HL-60 (cell line): ENCODE data around the gene EIF2S1.
A peak's percentile ranks its signal among the peaks of the same experiment; 100 is the strongest.

Source experiments
- DNase-seq, 2 experiments: peaks; one replicate each; pipeline ENCODE4 v3.0.0-alpha.2; 2010 to 2020; ENCODE audit warnings: low read depth in 1 of 2, low spot score in 1 of 2
- H3K27ac ChIP-seq: fragments of 250-450 bp; sonication (Bioruptor Pico); replicated peaks from 2 replicates; pipeline ENCODE4 v1.5.1; 2020; ENCODE audit warnings: mild to moderate bottlenecking, moderate library complexity
- H3K27me3 ChIP-seq: fragments of 250-450 bp; sonication (Bioruptor Pico); 2 replicates; pipeline ENCODE4 v1.5.1; 2021; ENCODE audit warnings: mild to moderate bottlenecking, moderate library complexity; ENCODE audit not compliant: insufficient read depth, poor library complexity, severe bottlenecking
- H3K4me3 ChIP-seq: replicated peaks from 2 replicates; pipeline ENCODE4 v1.5.1; 2011; ENCODE audit warnings: mild to moderate bottlenecking, control low read depth, low read length; ENCODE audit not compliant: insufficient read depth
- CTCF ChIP-seq: IDR thresholded peaks from one replicate; pipeline ENCODE4 v1.5.1; 2011; ENCODE audit warnings: low read length, control low read depth, inconsistent platforms; ENCODE audit not compliant: insufficient read depth
- GABPA ChIP-seq: IDR thresholded peaks from 2 replicates; pipeline ENCODE4 v1.6.1; 2012; ENCODE audit warnings: low read depth
- POLR2AphosphoS5 ChIP-seq: IDR thresholded peaks from 2 replicates; pipeline ENCODE4 v1.6.1; 2012; ENCODE audit warnings: low read depth
- REST ChIP-seq: IDR thresholded peaks from 2 replicates; pipeline ENCODE4 v1.6.1; 2012; ENCODE audit warnings: low read depth; ENCODE audit not compliant: insufficient replicate concordance
- SPI1 ChIP-seq: IDR thresholded peaks from 2 replicates; pipeline ENCODE4 v1.6.1; 2012; ENCODE audit warnings: low read depth, mild to moderate bottlenecking, borderline replicate concordance
- long read RNA-seq: library from polyadenylated mRNA; unstranded; transcript quantifications from one replicate; pipeline ENCODE4 v2.0.0, GENCODE V29; 2020

Gene EIF2S1
- long read RNA-seq, full-length matches to known transcripts = 440 of 456 reads
- long read RNA-seq, partial matches to known transcripts = 1 of 456 reads
- long read RNA-seq, other reads (novel, unspliced or antisense) = 15 of 456 reads

GRCh38 chr14:67359775-67360469 lies at the start of gene EIF2S1, which contains the start of gene ATP6V1D:
Gene EIF2S1 (plus strand): TSS chr14:67360328. CDS start chr14:67364768, 4,440 bp downstream.
Gene ATP6V1D (minus strand): TSS chr14:67359804. CDS start chr14:67359698, 106 bp downstream.
- Histone ChIP-seq H3K27ac (peak within 1 kb of the TSS; percentile 99), H3K4me3 (peak within 1 kb of the TSS; percentile 81), H3K27me3 (no peaks in the 10 kb centered on the region)
- TF ChIP-seq SPI1 (peak; percentile 74; the same call in 1 of the 2 replicates), CTCF (peak; percentile 35), GABPA (peak; percentile 85), POLR2AphosphoS5 (peak; percentile 62; the same call in 1 of the 2 replicates), REST (no peak)
- DNase-seq = peak; percentile 91 to 96

- H3K27me3 ChIP-seq = no peaks in the 10 kb centered on the region
- no peak for DNase-seq
- TF ChIP-seq SPI1 = no peak
- TF ChIP-seq GABPA = no peak
- TF ChIP-seq REST = no peak
- no peak for TF ChIP-seq POLR2AphosphoS5
- TF ChIP-seq CTCF = no peak
- no peak overlapping the region for H3K4me3 ChIP-seq
- no peak overlapping the region for H3K27ac ChIP-seq
Observed at GRCh38 chr14:67311868-67312267, 48.3 kb upstream of the EIF2S1 start.

- H3K27me3 ChIP-seq = no peaks in the 10 kb centered on the region
- no peak for DNase-seq
- H3K4me3 ChIP-seq = no peak overlapping the region
- H3K27ac ChIP-seq = no peak overlapping the region
- TF ChIP-seq GABPA = no peak
Observed at GRCh38 chr14:67313153-67313552, 47.0 kb upstream of the EIF2S1 start.

- no peak for DNase-seq
- Histone ChIP-seq H3K27me3 (no peaks in the 10 kb centered on the region), H3K4me3 (no peak overlapping the region), H3K27ac (no peak overlapping the region)
- TF ChIP-seq REST (no peak), POLR2AphosphoS5 (no peak), GABPA (no peak), CTCF (no peak), SPI1 (no peak)
Observed at GRCh38 chr14:67317822-67318221, 42.3 kb upstream of the EIF2S1 start.
